GM21619 (cell line): ENCODE results near the gene NPHS2.

Source experiments
- ATAC-seq: cut with Tn5 transposase; IDR thresholded peaks from one replicate; pipeline ENCODE4 v1.9.1; 2021; ENCODE audit not compliant: unreplicated experiment

The NPHS2 gene

GRCh38 chr1:179575497-179576314 is at the start of gene NPHS2:
Gene NPHS2, minus strand, starts transcription at chr1:179575948. Its CDS starts 84 bp downstream, at chr1:179575864.
- ATAC-seq, result no peak

GRCh38 chr1:179612361-179612760 is 36.6 kb upstream of the NPHS2 start:
- no peak for ATAC-seq

GRCh38 chr1:179601093-179601492 is 25.3 kb upstream of the NPHS2 start:
- ATAC-seq, result no peak

GRCh38 chr1:179599623-179600249 is 24.0 kb upstream of the NPHS2 start:
- no peak for ATAC-seq

GRCh38 chr1:179598631-179599030 is 22.9 kb upstream of the NPHS2 start:
- no peak for ATAC-seq

- no peak for ATAC-seq
Measured at GRCh38 chr1:179591592-179592580, 16.1 kb upstream of the NPHS2 start, which contains the start of gene TDRD5. Gene TDRD5, plus strand, starts transcription at chr1:179591832. Its CDS starts 784 bp downstream, at chr1:179592616.

GRCh38 chr1:179591253-179591591 is 15.5 kb upstream of the NPHS2 start:
- no peak for ATAC-seq

- no peak for ATAC-seq
Measured at GRCh38 chr1:179590671-179591070, 14.9 kb upstream of the NPHS2 start.

- ATAC-seq, result no peak
Measured at GRCh38 chr1:179589509-179589908, 13.8 kb upstream of the NPHS2 start.

- no peak for ATAC-seq
Measured at GRCh38 chr1:179588425-179589024, 12.8 kb upstream of the NPHS2 start.

- no peak for ATAC-seq
Measured at GRCh38 chr1:179587336-179587735, 11.6 kb upstream of the NPHS2 start.

GRCh38 chr1:179586107-179586823 is 10.5 kb upstream of the NPHS2 start:
- ATAC-seq, result no peak

GRCh38 chr1:179583771-179584320 is 8.1 kb upstream of the NPHS2 start:
- no peak for ATAC-seq

GRCh38 chr1:179576509-179576908 is 761 bp upstream of the NPHS2 start:
- ATAC-seq, result no peak

- ATAC-seq, result no peak
Measured at GRCh38 chr1:179558078-179558477, 17.7 kb downstream of the NPHS2 start.

- no peak for ATAC-seq
Measured at GRCh38 chr1:179554427-179554826, 21.3 kb downstream of the NPHS2 start.

GRCh38 chr1:179550746-179551682 is 24.7 kb downstream of the NPHS2 start:
- peak; percentile 88 for ATAC-seq

GRCh38 chr1:179549368-179549700 is 26.4 kb downstream of the NPHS2 start:
- ATAC-seq, result no peak
